ENCODE measurements around the gene RASA3.

GRCh38 chr13:114099918-114100445 lies 32.4 kb downstream of the RASA3 start:
- TF ChIP-seq POLR2AphosphoS5 (IDR thresholded peaks at IDR 0.05; ENCODE audit: low read length) (no peak), ZNF622 (IDR thresholded peaks at IDR 0.05) (no peak), SMC3 (IDR thresholded peaks at IDR 0.05; ENCODE audit: borderline replicate concordance, low read length) (no peak), POLR2A (IDR thresholded peaks at IDR 0.05; ENCODE audit: low read depth, low read length) (no peak), POU2F2 (IDR thresholded peaks at IDR 0.05; ENCODE audit: borderline replicate concordance, low read depth, low read length) (no peak), ZNF207 (IDR thresholded peaks at IDR 0.05; ENCODE audit: borderline replicate concordance) (no peak)
- TF ChIP-seq, protein P1, sequence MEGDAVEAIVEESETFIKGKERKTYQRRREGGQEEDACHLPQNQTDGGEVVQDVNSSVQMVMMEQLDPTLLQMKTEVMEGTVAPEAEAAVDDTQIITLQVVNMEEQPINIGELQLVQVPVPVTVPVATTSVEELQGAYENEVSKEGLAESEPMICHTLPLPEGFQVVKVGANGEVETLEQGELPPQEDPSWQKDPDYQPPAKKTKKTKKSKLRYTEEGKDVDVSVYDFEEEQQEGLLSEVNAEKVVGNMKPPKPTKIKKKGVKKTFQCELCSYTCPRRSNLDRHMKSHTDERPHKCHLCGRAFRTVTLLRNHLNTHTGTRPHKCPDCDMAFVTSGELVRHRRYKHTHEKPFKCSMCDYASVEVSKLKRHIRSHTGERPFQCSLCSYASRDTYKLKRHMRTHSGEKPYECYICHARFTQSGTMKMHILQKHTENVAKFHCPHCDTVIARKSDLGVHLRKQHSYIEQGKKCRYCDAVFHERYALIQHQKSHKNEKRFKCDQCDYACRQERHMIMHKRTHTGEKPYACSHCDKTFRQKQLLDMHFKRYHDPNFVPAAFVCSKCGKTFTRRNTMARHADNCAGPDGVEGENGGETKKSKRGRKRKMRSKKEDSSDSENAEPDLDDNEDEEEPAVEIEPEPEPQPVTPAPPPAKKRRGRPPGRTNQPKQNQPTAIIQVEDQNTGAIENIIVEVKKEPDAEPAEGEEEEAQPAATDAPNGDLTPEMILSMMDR (IDR thresholded peaks at IDR 0.05 in 2 of 3, conservative IDR thresholded peaks at IDR 0.05 in 1 of 3; ENCODE audit: control insufficient read depth in 2 of 3, extremely low read depth in 1 of 3, insufficient read depth in 1 of 3, low read depth in 3 of 3, low read length in 3 of 3), result no peak

Measured in GM12878 (cell line).